ENCODE data around the gene SCAMP4.

Gene SCAMP4

DNA sequence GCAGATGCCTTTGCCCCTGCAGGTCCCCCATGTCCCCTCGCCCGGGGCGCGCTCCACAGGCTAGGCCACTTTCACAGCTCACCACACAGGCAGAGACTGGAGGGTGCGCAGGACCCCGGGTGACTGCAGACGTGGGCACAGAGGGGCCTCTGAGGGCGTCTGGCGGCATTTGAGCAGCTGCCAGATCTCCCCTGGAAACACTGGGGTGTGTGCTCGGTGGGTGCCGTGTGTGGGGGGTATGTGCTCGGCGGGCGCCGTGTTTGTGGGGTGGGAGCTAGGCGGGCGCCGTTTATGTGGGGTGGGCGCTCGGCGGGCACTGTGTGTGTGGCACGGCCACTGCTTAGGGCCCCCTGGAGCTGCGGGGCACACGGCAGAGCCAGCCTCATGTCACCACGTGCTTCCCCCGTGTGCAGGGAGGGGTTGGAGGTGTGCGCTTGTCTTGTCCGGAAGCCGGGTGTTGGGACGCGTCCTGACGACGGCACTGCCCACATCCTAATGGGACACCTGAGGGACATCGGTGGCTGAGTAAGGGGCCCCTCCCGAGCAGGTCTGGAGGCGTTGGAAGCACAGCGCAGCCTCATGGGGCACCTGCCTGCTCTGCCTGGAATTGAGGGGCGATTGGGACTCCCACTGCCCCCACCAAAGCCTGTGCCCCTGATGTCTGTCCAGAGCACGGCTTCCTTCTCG lies 52.5 kb downstream of the SCAMP4 start:
- DNase-seq (ENCODE audit: low spot score), result no peak

DNA sequence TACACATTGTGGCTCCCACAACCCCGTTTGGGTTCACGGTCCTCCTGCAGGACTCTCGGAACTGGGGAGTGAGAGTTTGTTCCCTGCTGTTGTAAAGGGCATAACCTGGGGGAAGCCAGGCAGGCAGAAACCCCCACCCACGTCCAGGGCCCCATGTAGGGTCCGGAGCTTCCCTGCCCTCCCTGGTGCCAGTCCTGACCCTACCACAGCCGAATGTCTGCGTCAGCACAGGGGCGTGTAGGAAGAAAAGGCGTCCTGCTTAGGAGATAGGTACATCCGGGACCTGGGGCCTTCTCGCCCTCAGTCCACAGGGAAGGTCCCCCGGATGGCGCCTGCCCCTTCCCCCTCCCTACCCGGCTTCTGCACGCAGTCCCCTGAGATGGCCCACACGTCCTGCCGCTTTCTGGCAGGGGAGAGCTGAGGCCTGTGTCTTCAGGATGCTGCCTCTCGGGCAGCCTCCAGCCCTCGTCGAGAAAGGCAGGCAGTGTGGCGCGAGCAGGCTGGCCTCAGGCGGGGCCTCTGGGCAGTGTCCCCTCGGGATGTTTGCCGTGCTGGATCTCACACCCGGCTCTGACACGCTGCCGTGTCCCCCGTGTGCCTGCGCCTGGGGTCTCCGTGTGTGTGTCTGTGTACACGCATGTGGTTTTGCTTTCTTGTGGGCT lies 54.9 kb downstream of the SCAMP4 start:
- DNase-seq (ENCODE audit: low spot score), result no peak

DNA sequence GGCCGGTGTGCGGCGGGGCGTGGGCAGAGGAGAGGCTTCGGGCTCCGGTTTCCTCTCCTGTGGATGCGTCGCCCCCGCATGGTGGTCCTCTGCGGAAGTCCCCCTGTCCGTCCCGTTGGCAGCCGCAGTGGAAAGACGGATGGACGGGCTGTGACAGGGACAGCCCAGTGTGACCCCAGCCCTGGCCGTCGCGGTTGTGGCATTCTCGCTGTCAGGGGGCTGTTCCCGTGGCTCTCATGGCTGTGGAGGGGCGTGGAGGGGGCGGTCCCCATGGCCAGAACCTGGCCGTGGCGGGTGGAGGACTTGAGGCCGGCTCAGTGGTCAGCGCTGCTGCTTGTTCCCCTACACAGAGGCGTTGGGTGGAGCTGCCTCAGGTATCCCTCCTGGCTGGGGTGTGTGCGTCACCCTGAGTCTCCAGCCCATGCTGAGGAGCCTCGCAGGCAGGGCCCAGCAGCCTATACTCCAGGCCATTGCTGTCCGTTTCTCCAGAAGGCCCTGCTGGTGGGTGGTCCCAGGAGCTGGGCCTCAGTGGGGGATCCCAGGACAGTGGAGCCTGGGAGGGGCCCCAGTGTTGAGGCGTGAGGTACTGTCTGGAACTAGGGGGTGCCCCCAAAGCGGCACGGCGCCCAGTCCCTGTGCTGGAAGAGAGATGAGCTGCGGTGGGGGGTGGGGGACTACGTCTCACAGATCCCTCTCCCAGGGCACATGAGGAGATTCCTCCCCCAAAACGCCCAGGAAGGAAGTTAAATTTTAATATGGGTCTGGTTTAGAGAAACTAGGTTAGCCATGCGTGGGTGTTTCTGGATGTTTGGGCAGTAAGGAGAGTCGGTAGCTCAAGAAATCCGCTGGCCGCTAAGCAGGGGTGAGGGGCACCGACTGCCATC lies 56.0 kb downstream of the SCAMP4 start:
- no peak for DNase-seq (ENCODE audit: low spot score)

DNA sequence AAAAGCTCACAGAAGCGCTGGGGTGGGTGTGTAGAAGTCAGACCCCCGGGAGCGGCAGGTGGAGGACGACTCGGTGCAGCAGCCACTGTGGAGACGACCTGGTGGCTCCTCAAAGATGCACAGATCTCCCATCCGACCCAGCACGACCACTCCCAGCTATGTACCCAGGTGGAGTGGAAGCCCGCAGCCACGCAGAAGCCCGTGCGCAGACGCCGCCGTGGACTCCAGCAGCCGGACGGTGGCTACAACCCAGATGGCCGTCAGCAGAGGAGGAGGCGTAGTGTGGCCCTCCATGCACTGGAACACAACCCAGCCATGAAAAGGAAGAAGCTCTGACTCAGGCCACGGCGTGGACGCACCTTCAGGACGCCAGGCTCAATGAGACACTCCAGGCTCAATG lies 57.5 kb downstream of the SCAMP4 start:
- no peak for DNase-seq (ENCODE audit: low spot score)

DNA sequence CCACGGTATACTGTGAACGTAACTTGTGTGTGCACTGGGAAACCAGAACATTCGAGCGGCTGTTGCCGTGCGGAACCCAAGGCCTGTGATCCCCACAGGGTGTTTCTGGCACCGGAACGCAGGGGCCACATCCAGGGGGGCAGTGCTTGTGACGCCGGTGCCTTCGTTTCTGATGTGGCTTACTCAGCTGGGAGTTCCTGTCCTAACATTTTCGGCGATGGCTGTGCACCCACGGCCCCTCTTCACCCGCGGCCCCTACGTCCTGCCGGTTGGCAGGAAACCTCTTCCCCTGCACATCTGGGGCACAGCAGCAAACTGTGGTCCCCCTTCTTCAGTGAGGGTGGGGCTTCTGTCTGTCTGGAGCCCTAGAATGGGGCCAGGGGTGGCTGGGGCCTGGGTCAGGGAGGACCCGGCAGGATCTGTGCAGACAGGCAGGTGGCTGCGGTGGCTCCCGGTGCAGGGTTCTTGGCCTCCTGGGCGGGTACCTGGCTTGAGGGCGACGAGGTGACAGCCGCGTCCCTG lies 61.9 kb downstream of the SCAMP4 start:
- DNase-seq (ENCODE audit: low spot score), result no peak

DNA sequence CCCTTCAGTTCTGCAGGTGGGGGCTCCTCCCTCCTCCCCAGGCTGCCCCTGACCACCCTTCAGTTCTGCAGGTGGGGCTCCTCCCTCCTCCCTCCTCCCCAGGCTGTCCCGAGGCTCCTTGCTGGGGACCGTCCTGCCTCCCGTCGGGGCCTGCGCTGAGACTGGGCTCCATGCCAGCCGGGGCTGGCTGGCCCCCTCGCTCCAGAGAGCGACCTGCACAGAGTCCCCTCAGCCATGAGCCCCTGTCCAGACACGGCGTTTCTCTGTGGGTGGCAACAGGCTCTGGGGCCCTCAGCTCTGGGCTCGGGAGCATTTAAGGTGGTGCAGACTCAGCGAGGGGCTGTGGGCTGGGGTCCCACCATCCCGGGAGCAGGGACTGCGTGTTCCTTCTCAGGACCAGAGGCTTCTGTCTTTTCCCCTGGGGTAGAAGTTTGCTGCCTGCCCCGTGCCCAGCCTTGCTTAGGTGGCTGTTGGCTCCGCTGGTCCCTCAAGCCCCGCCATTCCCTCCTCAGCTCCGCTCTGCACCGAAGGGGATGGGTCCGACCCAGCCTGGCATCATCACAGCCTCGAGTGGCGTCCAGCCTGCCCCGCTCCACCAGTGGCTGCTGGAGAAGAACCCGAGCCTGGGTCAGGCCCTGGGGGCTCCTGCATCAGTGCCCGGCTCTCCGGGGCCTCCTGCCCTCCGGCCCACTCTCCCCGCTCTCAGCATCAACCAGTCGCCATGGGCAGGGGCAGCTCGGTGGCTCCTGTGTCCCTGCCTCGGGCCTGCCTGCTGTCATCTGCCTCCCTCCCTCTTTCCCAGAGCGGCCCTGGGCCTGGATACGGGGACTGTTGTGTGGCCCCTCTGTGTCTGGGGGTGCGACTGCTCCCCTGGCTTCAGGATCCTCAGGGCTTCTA lies 63.3 kb downstream of the SCAMP4 start:
- no peak for DNase-seq (ENCODE audit: low spot score)

DNA sequence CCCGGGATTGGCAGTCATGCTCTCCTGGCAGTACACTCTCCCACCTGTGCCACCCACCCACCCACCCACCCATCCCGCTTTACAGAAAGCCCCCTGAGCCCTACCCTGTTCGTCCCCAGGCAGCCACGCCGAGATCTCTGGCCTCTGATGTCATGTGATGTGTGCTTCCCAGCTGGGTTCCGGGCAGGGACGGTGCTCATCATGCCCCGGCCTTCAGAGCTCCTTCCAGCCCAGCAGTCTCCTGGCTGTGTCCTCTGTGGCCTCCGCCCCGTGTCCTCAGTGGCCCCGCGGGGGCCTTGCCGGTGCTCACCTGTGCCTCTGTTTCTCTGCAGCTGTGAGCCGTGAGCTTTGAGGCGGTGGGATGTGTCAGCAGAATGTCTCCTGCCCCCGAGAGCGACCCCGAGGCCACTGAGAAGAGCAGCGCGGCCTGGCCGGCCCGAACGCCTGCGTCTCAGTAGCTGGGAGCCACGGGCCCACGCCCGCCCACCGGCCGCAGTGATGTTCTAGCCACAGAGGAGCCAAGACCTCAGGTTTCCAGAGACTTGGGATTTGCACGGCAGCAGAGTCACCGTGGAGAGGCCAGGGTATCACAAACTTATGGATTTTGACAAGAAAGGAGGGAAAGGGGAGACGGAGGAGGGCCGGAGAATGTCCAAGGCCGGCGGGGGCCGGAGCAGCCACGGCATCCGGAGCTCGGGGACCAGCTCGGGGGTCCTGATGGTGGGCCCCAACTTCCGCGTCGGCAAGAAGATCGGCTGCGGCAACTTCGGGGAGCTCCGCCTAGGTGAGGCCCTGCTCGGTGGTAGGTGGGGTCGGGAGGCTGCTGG lies 64.2 kb downstream of the SCAMP4 start:
- no peak for DNase-seq (ENCODE audit: low spot score)

DNA sequence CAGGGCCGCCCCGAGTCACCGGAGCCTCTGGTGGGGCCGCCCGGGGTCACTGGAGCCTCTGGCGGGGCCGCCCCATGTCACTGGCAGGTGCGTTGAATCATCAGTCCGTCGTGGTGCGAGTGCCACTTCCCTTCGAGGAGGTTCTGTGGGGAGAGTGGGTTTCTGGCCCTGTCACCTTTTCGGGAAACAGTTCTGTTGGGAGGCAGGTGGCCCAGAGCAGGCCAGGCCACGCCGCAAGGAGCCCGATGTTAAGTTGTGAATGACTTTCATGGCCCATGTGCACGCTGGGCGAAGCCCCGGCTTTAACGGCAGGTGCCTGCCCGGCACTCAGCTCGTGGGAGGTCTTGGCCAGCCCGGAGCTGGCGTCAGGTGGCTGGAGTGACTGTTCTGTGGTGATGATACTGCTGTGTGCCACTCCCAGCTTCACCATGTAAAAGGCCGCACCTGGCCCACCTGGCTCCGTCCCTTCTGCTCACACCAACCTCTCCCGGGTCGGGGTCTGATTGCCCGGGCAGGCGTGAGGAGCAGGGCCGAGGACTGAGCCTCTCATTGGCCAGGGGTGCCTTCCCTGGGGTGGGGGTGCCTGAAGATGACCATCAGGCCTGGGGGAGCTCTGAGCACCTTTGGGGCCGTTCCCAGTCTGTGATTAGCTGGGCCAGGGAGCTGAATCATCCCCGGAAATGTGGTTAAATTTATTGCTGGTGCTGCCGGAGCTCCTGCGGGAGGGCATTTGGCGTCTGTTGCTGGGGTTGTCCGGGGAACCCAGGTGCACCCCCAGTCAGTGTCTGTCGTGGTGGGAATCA lies 65.0 kb downstream of the SCAMP4 start:
- DNase-seq (ENCODE audit: low spot score), result no peak

DNA sequence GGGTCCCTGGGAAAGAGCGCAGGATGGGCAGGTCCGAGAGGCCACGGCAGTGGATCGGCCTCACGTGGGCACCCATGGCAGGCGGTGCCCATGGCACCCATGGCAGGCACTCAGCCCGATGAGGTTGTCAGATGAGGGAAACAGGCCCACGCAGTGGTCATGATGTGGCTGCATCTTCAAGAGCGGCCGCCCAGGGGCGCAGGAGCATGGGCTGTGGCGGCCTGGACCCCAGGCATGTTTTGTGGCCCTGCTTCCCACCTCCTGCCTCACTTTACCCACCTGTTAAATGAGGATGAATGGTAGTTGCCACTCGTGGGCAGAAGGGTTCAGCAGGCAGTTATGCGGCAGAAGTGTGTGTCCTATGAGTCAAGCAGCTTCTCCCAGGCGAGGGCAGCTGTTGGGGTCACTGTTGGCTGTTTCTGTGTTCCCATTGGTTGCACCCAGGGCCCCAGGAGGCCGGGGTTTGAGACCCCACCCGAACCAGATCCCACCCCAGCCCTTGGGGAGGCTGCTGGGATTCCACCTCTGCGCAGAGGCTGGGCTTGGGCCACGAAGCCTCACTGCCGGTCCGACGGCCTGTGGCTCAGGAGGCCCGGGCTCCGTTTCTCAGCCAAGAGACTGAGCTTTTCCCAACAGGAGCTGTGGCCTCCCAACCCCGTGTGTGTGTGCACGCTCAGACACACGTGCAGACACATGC lies 65.8 kb downstream of the SCAMP4 start:
- no peak for DNase-seq (ENCODE audit: low spot score)

DNA sequence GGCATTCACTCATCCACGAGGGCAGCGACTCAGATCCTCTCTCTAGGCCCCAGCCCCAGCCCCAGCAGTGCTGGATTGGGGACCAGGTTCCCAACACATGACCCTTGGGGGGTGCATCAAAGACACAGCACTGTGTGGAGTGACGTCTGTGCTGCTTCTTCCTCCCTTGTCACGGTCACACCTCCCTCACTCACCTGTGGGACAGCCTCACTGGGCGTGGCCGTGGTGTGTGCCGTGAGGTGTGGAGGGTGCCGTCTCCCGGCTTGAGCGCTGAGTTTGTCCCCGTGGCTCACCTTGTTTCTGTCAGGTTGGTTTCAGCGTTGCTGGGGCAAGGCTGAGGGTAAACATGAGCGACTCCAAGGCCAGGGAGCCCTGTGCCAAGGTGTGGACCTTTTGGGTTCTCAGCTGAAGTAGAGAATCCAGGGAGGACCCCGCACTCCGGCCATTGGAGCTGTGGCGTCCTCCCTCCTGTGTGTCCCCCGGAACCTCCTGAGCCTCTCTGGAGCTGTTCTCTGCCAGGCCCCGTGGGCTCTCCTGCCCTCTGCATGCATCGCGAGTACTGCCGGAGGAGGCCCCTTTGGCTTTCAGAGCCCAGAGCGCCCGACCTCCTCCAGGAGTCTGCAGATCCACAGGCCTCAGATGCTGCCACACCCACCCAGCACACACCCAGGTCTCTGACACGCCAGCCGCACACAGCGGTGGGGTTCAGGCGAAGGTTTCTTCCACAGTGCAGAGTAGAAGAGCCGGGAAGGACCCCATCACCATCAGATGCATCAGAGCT lies 69.4 kb downstream of the SCAMP4 start:
- DNase-seq (ENCODE audit: low spot score), result no peak

DNA sequence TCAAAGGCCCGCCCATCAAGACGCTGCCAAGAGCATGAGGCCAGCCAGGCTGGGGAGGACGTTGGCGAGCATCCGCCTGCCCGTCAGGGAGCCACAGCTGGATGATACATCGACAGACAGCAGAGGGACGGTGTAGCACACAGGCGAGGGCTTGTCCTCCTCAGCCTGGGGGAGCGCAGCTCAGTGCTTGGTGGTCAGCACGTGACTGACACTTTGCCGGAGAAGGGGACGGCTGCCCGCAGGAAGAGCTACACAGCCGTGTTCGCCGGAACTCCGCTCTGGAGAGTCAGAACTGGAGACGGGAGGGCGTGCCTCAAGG lies 69.9 kb downstream of the SCAMP4 start:
- DNase-seq (ENCODE audit: low spot score), result no peak
